Embryonic facial prominence (tissue), 1 donor: ENCODE data around the gene CTNND2.
"Not testable (repeated sequence)": the region's sequence is repeated elsewhere in the genome, so short reads cannot be mapped to it uniquely, and the experiment has no call there.

Experiments used
- DNase-seq: peaks from one replicate; pipeline ENCODE4 v3.0.0-alpha.2; 2016; ENCODE audit errors: extremely low spot score

CTNND2 gene

GRCh38 chr5:11043881-11044280 is 860.4 kb downstream of the CTNND2 start:
- DNase-seq: no peak

GRCh38 chr5:11040345-11040744 is 863.9 kb downstream of the CTNND2 start:
- no peak for DNase-seq

GRCh38 chr5:11038772-11039171 is 865.5 kb downstream of the CTNND2 start:
- DNase-seq: no peak

- no peak for DNase-seq
Observed at GRCh38 chr5:11037941-11038340, 866.3 kb downstream of the CTNND2 start.

- DNase-seq: no peak
Observed at GRCh38 chr5:11037080-11037479, 867.2 kb downstream of the CTNND2 start.

GRCh38 chr5:11030671-11031070 is 873.6 kb downstream of the CTNND2 start:
- DNase-seq: no peak

- no peak for DNase-seq
Observed at GRCh38 chr5:11027660-11028059, 876.6 kb downstream of the CTNND2 start.

GRCh38 chr5:11026543-11026942 is 877.7 kb downstream of the CTNND2 start:
- DNase-seq: no peak

GRCh38 chr5:11023945-11024344 is 880.3 kb downstream of the CTNND2 start:
- DNase-seq: no peak

GRCh38 chr5:11013793-11014192 is 890.5 kb downstream of the CTNND2 start:
- DNase-seq: no peak

GRCh38 chr5:11012295-11012694 is 892.0 kb downstream of the CTNND2 start:
- no peak for DNase-seq

GRCh38 chr5:11010429-11011210 is 893.6 kb downstream of the CTNND2 start:
- no peak for DNase-seq

- DNase-seq: no peak
Observed at GRCh38 chr5:11009576-11009975, 894.7 kb downstream of the CTNND2 start.

- DNase-seq: no peak
Observed at GRCh38 chr5:11007269-11007870, 896.9 kb downstream of the CTNND2 start.

GRCh38 chr5:11004523-11004922 is 899.7 kb downstream of the CTNND2 start:
- not testable (repeated sequence) for DNase-seq

- no peak for DNase-seq
Observed at GRCh38 chr5:11000515-11001353, 903.5 kb downstream of the CTNND2 start.

GRCh38 chr5:10999714-11000113 is 904.5 kb downstream of the CTNND2 start:
- no peak for DNase-seq

GRCh38 chr5:10995891-10996290 is 908.4 kb downstream of the CTNND2 start:
- no peak for DNase-seq

GRCh38 chr5:10994091-10994986 is 909.9 kb downstream of the CTNND2 start:
- DNase-seq: no peak

GRCh38 chr5:10990634-10991033 is 913.6 kb downstream of the CTNND2 start:
- DNase-seq: no peak

GRCh38 chr5:10989577-10990263 is 914.5 kb downstream of the CTNND2 start:
- no peak for DNase-seq
